GM12878 (cell line): Measurements from ENCODE around the gene DHCR7. TPM values are rescaled to one million over a fixed set of nuclear protein-coding genes. Genes with fewer than 3 reads are reported as not detected.

ENCODE experiments used
- ATAC-seq: fragments of 200-7000 bp; cut with Tn5 transposase; 3 replicates; pipeline ENCODE4 v1.9.1; 2020; ENCODE audit warnings: mild to moderate bottlenecking, moderate library complexity
- BruUV-seq: library from RNA; stranded (reverse); fragments of 400-500 nt; replicated peaks from 2 replicates; lab custom pipeline; 2021; lab: Mats Ljungman, UMichigan
- CTCF ChIA-PET: fragments of 300-600 bp; sonication (Branson Sonifier 250); formaldehyde crosslinking; extraction: SDS; loops from one replicate; lab custom pipeline; 2021; ENCODE audit warnings: inconsistent platforms; lab: Yijun Ruan, JAX
- POLR2A ChIA-PET: fragments of 350-600 bp; formaldehyde crosslinking; extraction: SDS; loops from one replicate; lab custom pipeline; 2021; ENCODE audit warnings: inconsistent platforms; lab: Charles Lee
- RAD21 ChIA-PET: fragments of 300-600 bp; sonication (Branson Sonifier 250); formaldehyde crosslinking; loops from one replicate; lab custom pipeline; 2023; ENCODE audit warnings: antibody characterized with exemption; ENCODE audit not compliant: unreplicated experiment; lab: Charles Lee
- SMC1A ChIA-PET: fragments of 300-600 bp; sonication (Branson Sonifier 250); formaldehyde crosslinking; loops from one replicate; lab custom pipeline; 2023; ENCODE audit not compliant: unreplicated experiment, uncharacterized antibody; lab: Charles Lee
- DNase-seq: peaks from one replicate; pipeline ENCODE4 v3.0.0-alpha.2; 2011; ENCODE audit warnings: low read depth, low spot score
- FAIRE-seq: peaks from 3 replicates; lab custom pipeline; 2011; peaks lifted over from hg19 to GRCh38; lab: Jason Lieb, UNC
- H2AFZ ChIP-seq: 2 replicates; pipeline ENCODE4 v1.6.0; 2011; ENCODE audit warnings: low read depth, low read length, control low read depth; ENCODE audit not compliant: control insufficient read depth
- H3K27ac ChIP-seq: 2 replicates; pipeline ENCODE4 v1.5.1; 2011; ENCODE audit warnings: control low read depth; ENCODE audit not compliant: control insufficient read depth, insufficient read depth
- H3K27me3 ChIP-seq, 2 experiments: replicated peaks in 1 of 2; 2 replicates each; pipeline versions ENCODE4 v1.6.0 to v1.6.1; 2011; ENCODE audit warnings: low read length in 1 of 2; ENCODE audit not compliant: control insufficient read depth in 2 of 2, insufficient read depth in 2 of 2
- H3K36me3 ChIP-seq, 2 experiments: 2 replicates each; pipeline ENCODE4 v1.5.1; 2011; ENCODE audit warnings: low read length in 1 of 2; ENCODE audit not compliant: control insufficient read depth in 2 of 2, insufficient read depth in 2 of 2
- H3K4me1 ChIP-seq: 2 replicates; pipeline ENCODE4 v1.6.1; 2011; ENCODE audit warnings: mild to moderate bottlenecking, low read length, moderate library complexity, mixed read lengths; ENCODE audit not compliant: control insufficient read depth, insufficient read depth
- H3K4me2 ChIP-seq: 2 replicates; pipeline ENCODE4 v1.6.0; 2011; ENCODE audit warnings: control low read depth; ENCODE audit not compliant: control insufficient read depth, insufficient read depth
- H3K4me3 ChIP-seq: fragments of 200-600 bp; sonication (generic); 2 replicates; pipeline ENCODE4 v1.5.1; 2016
- H3K79me2 ChIP-seq: 2 replicates; pipeline ENCODE4 v1.6.0; 2011; ENCODE audit warnings: low read length; ENCODE audit not compliant: control insufficient read depth, insufficient read depth
- H3K9ac ChIP-seq: 2 replicates; pipeline ENCODE4 v1.8.0; 2011; ENCODE audit warnings: low read length, control low read depth, mixed read lengths; ENCODE audit not compliant: control insufficient read depth, insufficient read depth
- H3K9me3 ChIP-seq: replicated peaks from 3 replicates; pipeline ENCODE4 v1.5.1; 2011; ENCODE audit warnings: mild to moderate bottlenecking, low read length; ENCODE audit not compliant: control insufficient read depth, insufficient read depth
- H4K20me1 ChIP-seq: 2 replicates; pipeline ENCODE4 v1.6.0; 2011; ENCODE audit not compliant: control insufficient read depth, insufficient read depth
- E2F4 ChIP-seq: IDR thresholded peaks from 2 replicates; pipeline ENCODE4 v1.6.1; 2012; ENCODE audit warnings: low read depth, low read length, improper control_type of control experiment
- HDAC6 ChIP-seq: fragments of 200-600 bp; sonication (generic); IDR thresholded peaks from one replicate; pipeline ENCODE4 v1.8.0; 2017; ENCODE audit warnings: antibody characterized with exemption; ENCODE audit not compliant: unreplicated experiment
- KLF5 ChIP-seq: fragments of 450-650 bp; IDR thresholded peaks from 2 replicates; pipeline ENCODE4 v1.6.1; 2014; ENCODE audit warnings: mild to moderate bottlenecking; ENCODE audit not compliant: partially characterized antibody
- MEF2B ChIP-seq: fragments of 450-650 bp; IDR thresholded peaks from 2 replicates; pipeline ENCODE4 v1.6.1; 2018; ENCODE audit warnings: mild to moderate bottlenecking, moderate library complexity; ENCODE audit not compliant: partially characterized antibody, poor library complexity, severe bottlenecking
- MXI1 ChIP-seq: fragments of 150-350 bp; IDR thresholded peaks from 2 replicates; pipeline ENCODE4 v1.6.1; 2011; ENCODE audit warnings: low read depth, mild to moderate bottlenecking, inconsistent platforms, low read length, improper control_type of control experiment
- NFYA ChIP-seq: IDR thresholded peaks from 2 replicates; pipeline ENCODE4 v1.6.1; 2011; ENCODE audit warnings: low read depth, mild to moderate bottlenecking, low read length, improper control_type of control experiment, borderline replicate concordance
- POLR2A ChIP-seq: IDR thresholded peaks from 2 replicates; pipeline ENCODE4 v1.6.1; 2011; ENCODE audit warnings: low read depth, mild to moderate bottlenecking, low read length
- SIN3A ChIP-seq: IDR thresholded peaks from 2 replicates; pipeline ENCODE4 v1.6.1; 2012; ENCODE audit warnings: low read depth, low read length, improper control_type of control experiment
- ZNF24 ChIP-seq: fragments of 450-650 bp; IDR thresholded peaks from 2 replicates; pipeline ENCODE4 v1.6.1; 2017; ENCODE audit warnings: antibody characterized with exemption, mild to moderate bottlenecking
- WGBS: methylation state at CpG from one replicate; pipeline ENCODE4 v1.1.6; 2016; ENCODE audit warnings: low lambda C conversion rate; ENCODE audit not compliant: insufficient replicate concordance, insufficient coverage; ENCODE audit errors: missing lambda C conversion rate; 5-methylcytosine and 5-hydroxymethylcytosine counted together
- in situ Hi-C: fragments of 300-500 bp; cut with MboI; formaldehyde crosslinking; loops from 9 replicates; pipeline ENCODE4 v1.14.3; 2018; ENCODE audit warnings: mixed read lengths
- intact Hi-C: fragments of 100-400 bp; cut with micrococcal nuclease; formaldehyde crosslinking; loops from one replicate; pipeline ENCODE4 v1.14.2; 2022; ENCODE audit not compliant: unreplicated experiment
- polyA plus RNA-seq, 11 experiments: library from polyadenylated mRNA; depleted of rRNA in 4 of 11; unstranded in 6 of 11; stranded (reverse) in 5 of 11; fragments of >200 nt; fragmentation: Nextera tagmentation in 4 of 11; fragmentation: Illumina TruSeq in 1 of 11; extraction: Ambion mirVana in 4 of 11; extraction: Trizol in 1 of 11; gene quantifications; 1 replicate in 1 of 11; 2 replicates in 10 of 11; pipeline versions ENCODE4 v1.2.1 to v1.2.3, GENCODE V29; 2011 to 2016; ENCODE audit warnings: inconsistent platforms in 2 of 11, missing spikeins in 2 of 11, low read depth in 1 of 11
- total RNA-seq, 4 experiments: library from RNA; depleted of rRNA in 3 of 4; stranded (reverse); fragments of >200 nt in 3 of 4; fragmentation: Illumina TruSeq in 1 of 4; extraction: Trizol in 1 of 4; gene quantifications; 2 replicates each; pipeline versions ENCODE4 v1.2.1 to v1.2.3, GENCODE V29; 2013 to 2021

The DHCR7 gene
- total and polyA plus RNA-seq, 10 of the 15 experiments (the other 5 are each of a cell fraction or from before 2014, with no cell fraction given), result 4.2 to 115 (median 57.8) TPM

GRCh38 chr11:71406681-71407080, 41.5 kb downstream of the DHCR7 start:
- CTCF ChIA-PET, result no interaction called here
- no peaks in the 10 kb centered on the region for H4K20me1 ChIP-seq
- ATAC-seq (no peak), FAIRE-seq (no peak), DNase-seq (no peak)
- H3K4me3 ChIP-seq, result no peak overlapping the region
- no peaks in the 10 kb centered on the region; the same call in 2 of the 3 replicates for H3K9me3 ChIP-seq
- no peak overlapping the region for H3K27ac ChIP-seq
- SMC1A ChIA-PET, result no interaction called here
- no peaks in the 10 kb centered on the region for H3K79me2 ChIP-seq
- H3K36me3 ChIP-seq, result no peaks in the 10 kb centered on the region
- RAD21 ChIA-PET, result no interaction called here
- intact Hi-C loops, result no loop called here
- in situ Hi-C loops, result no loop called here
- H2AFZ ChIP-seq, result no peak overlapping the region
- H3K9ac ChIP-seq, result no peak overlapping the region
- H3K4me1 ChIP-seq, result no peaks in the 10 kb centered on the region
- no peak overlapping the region for H3K4me2 ChIP-seq
- TF ChIP-seq POLR2A (no peak), E2F4 (no peak), MEF2B (no peak), ZNF24 (no peak), MXI1 (no peak), KLF5 (no peak), NFYA (no peak), SIN3A (no peak), HDAC6 (no peak)
- POLR2A ChIA-PET, result no interaction called here
- BruUV-seq, result no TSS peak
- 62% methylated on average over 10 of the region's 10 CpGs for WGBS
- H3K27me3 ChIP-seq, result no peaks in the 10 kb centered on the region
